ENCODE results near the gene UBTD2.

UBTD2 gene

DNA sequence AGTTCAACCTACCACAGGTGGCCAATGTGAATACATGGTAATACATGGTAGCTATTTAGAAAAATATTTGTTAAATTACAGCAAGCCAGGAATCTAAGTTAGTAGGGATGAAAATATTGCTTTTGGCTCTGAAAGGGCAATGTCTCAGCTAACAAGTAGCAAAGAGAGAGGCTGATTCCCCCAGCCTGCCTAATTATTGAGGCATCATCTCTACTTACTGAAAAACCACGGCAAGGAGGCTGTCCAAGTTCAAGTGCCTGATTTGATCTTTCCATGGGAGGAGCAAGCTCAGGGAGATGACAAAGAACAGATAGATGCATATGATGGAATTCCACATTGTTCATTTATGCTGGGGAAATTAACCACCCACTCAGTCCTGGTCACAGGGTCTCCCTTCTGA, 28.7 kb upstream of the UBTD2 start:
- Histone ChIP-seq H3K27me3 (ENCODE audit: low read depth, low read length) (peaks cover 6% of the 10 kb centered on the region; the same call in 1 of the 2 replicates), H3K36me3 (replicated peaks; ENCODE audit: low read depth, low read length) (no peaks in the 10 kb centered on the region), H3K27ac (ENCODE audit: low read length) (no peak overlapping the region), H3K4me1 (ENCODE audit: low read length) (no peaks in the 10 kb centered on the region; the same call in 1 of the 2 replicates), H3K9me3 (ENCODE audit: insufficient read depth, low read length) (no peaks in the 10 kb centered on the region), H2AFZ (ENCODE audit: low read depth, low read length) (no peak overlapping the region), H3K4me2 (ENCODE audit: low read length) (no peak overlapping the region), H3K9ac (ENCODE audit: low read length) (no peak overlapping the region), H4K20me1 (ENCODE audit: insufficient read depth, low read length) (no peaks in the 10 kb centered on the region), H3K79me2 (ENCODE audit: low read length) (no peaks in the 10 kb centered on the region), H3K4me3 (ENCODE audit: low read length) (no peak overlapping the region)
- TF ChIP-seq EZH2phosphoT487 (IDR thresholded peaks at IDR 0.05; ENCODE audit: low read depth) = no peak
- TF ChIP-seq, protein P1, sequence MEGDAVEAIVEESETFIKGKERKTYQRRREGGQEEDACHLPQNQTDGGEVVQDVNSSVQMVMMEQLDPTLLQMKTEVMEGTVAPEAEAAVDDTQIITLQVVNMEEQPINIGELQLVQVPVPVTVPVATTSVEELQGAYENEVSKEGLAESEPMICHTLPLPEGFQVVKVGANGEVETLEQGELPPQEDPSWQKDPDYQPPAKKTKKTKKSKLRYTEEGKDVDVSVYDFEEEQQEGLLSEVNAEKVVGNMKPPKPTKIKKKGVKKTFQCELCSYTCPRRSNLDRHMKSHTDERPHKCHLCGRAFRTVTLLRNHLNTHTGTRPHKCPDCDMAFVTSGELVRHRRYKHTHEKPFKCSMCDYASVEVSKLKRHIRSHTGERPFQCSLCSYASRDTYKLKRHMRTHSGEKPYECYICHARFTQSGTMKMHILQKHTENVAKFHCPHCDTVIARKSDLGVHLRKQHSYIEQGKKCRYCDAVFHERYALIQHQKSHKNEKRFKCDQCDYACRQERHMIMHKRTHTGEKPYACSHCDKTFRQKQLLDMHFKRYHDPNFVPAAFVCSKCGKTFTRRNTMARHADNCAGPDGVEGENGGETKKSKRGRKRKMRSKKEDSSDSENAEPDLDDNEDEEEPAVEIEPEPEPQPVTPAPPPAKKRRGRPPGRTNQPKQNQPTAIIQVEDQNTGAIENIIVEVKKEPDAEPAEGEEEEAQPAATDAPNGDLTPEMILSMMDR (IDR thresholded peaks at IDR 0.05; ENCODE audit: low read depth, low read length) = no peak

DNA sequence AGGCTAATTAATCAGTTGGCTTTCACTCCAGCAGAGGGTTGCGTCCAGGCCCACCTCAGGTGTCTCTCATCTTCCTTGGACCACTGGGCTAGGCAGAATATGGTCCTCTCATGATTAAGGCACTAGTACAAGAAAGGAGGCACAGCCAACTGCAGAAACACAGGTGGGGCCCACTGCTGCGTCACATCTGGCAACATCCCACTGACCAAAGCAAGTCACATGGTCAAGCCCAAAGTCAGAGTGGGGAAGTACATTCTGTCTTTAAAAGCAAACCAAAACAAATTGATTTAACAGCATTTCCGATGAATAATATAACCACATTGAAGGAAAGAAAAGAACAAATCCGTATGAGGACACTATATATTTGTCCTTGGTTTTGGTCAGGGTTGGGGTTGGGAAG, 28.0 kb upstream of the UBTD2 start:
- Histone ChIP-seq H4K20me1 (ENCODE audit: insufficient read depth, low read length) (no peaks in the 10 kb centered on the region), H3K79me2 (ENCODE audit: low read length) (no peaks in the 10 kb centered on the region), H3K9ac (ENCODE audit: low read length) (no peak overlapping the region), H3K4me1 (ENCODE audit: low read length) (no peaks in the 10 kb centered on the region; the same call in 1 of the 2 replicates), H3K4me3 (ENCODE audit: low read length) (no peak overlapping the region), H3K27ac (ENCODE audit: low read length) (no peak overlapping the region), H3K27me3 (ENCODE audit: low read depth, low read length) (peaks cover 6% of the 10 kb centered on the region; the same call in 1 of the 2 replicates), H3K36me3 (replicated peaks; ENCODE audit: low read depth, low read length) (no peaks in the 10 kb centered on the region), H3K4me2 (ENCODE audit: low read length) (no peak overlapping the region), H3K9me3 (ENCODE audit: insufficient read depth, low read length) (no peaks in the 10 kb centered on the region), H2AFZ (ENCODE audit: low read depth, low read length) (no peak overlapping the region)
- no peak for TF ChIP-seq EZH2phosphoT487 (IDR thresholded peaks at IDR 0.05; ENCODE audit: low read depth)
- TF ChIP-seq, protein P1 (IDR thresholded peaks at IDR 0.05; ENCODE audit: low read depth, low read length) = no peak

DNA sequence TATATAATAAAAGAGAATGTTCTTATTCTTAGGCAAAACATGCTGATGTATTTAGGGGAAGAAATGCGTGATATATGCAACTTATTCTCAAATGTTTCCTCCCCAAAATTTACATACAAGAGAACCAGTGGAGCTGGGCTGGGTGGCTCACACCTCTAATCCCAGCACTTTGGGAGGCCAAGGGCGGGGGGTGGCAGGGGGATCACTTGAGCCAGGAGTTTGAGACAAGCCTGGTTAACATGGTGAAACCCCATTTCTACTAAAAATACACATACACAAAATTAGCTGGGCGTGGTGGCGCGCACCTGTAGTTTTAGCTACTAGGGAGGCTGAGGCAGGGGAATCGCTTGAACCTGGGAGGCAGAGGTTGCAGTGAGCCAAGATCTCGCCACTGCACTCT, 27.5 kb upstream of the UBTD2 start:
- Histone ChIP-seq H3K9me3 (ENCODE audit: insufficient read depth, low read length) (no peaks in the 10 kb centered on the region), H3K27me3 (ENCODE audit: low read depth, low read length) (peaks cover 6% of the 10 kb centered on the region; the same call in 1 of the 2 replicates)
- TF ChIP-seq, protein P1 (IDR thresholded peaks at IDR 0.05; ENCODE audit: low read depth, low read length) = no peak
- TF ChIP-seq EZH2phosphoT487 (IDR thresholded peaks at IDR 0.05; ENCODE audit: low read depth) = no peak

DNA sequence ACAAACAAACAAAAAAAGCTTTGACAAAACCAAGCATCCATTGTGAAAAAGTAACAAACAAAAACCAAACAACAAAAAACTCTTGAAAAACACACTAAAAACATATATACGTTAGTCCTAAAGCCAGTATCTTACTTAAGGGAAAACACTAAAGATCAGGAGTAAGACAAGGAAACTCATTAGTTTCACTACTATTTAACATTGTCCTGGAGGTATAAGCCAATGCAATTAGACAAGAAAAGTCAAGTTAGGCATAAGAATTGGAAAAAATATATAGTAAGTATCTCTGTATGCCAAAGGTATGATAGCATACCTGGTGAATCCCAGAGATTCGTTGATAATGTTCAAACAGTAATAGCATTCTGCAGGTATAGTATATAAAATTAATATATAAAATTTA, 21.8 kb upstream of the UBTD2 start:
- H3K4me1 ChIP-seq (ENCODE audit: low read length) = no peaks in the 10 kb centered on the region
- H3K9me3 ChIP-seq (ENCODE audit: insufficient read depth, low read length) = 0 out of 2 replicates have a peak, but pooled peaks cover 3% of the 10 kb centered on the region
- peaks cover 5% of the 10 kb centered on the region; the same call in 1 of the 2 replicates for H3K27me3 ChIP-seq (ENCODE audit: low read depth, low read length)
- no peak overlapping the region for H3K9ac ChIP-seq (ENCODE audit: low read length)
- H3K27ac ChIP-seq (ENCODE audit: low read length) = no peak overlapping the region
- H3K4me2 ChIP-seq (ENCODE audit: low read length) = no peak overlapping the region
- no peaks in the 10 kb centered on the region for H4K20me1 ChIP-seq (ENCODE audit: insufficient read depth, low read length)
- no peaks in the 10 kb centered on the region for H3K79me2 ChIP-seq (ENCODE audit: low read length)
- no peak for TF ChIP-seq EZH2phosphoT487 (IDR thresholded peaks at IDR 0.05; ENCODE audit: low read depth)
- TF ChIP-seq, protein P1 (IDR thresholded peaks at IDR 0.05; ENCODE audit: low read depth, low read length) = no peak
- H2AFZ ChIP-seq (ENCODE audit: low read depth, low read length) = no peak overlapping the region
- H3K4me3 ChIP-seq (ENCODE audit: low read length) = no peak overlapping the region
- H3K36me3 ChIP-seq (replicated peaks; ENCODE audit: low read depth, low read length) = no peaks in the 10 kb centered on the region

More for the DNA sequence above, 27.5 kb upstream of the UBTD2 start:
- Histone ChIP-seq H3K79me2 (ENCODE audit: low read length) (no peaks in the 10 kb centered on the region), H3K4me2 (ENCODE audit: low read length) (no peak overlapping the region), H3K36me3 (replicated peaks; ENCODE audit: low read depth, low read length) (no peaks in the 10 kb centered on the region), H3K9ac (ENCODE audit: low read length) (no peak overlapping the region), H3K27ac (ENCODE audit: low read length) (no peak overlapping the region), H4K20me1 (ENCODE audit: insufficient read depth, low read length) (no peaks in the 10 kb centered on the region), H2AFZ (ENCODE audit: low read depth, low read length) (no peak overlapping the region), H3K4me1 (ENCODE audit: low read length) (no peaks in the 10 kb centered on the region; the same call in 1 of the 2 replicates), H3K4me3 (ENCODE audit: low read length) (no peak overlapping the region)
